GM19023 (cell line): Measurements from ENCODE around the gene ESF1.

Source experiments
- ATAC-seq: cut with Tn5 transposase; IDR thresholded peaks from one replicate; pipeline ENCODE4 v1.9.1; 2021; ENCODE audit warnings: mild to moderate bottlenecking, moderate library complexity; ENCODE audit not compliant: unreplicated experiment

Gene ESF1

DNA sequence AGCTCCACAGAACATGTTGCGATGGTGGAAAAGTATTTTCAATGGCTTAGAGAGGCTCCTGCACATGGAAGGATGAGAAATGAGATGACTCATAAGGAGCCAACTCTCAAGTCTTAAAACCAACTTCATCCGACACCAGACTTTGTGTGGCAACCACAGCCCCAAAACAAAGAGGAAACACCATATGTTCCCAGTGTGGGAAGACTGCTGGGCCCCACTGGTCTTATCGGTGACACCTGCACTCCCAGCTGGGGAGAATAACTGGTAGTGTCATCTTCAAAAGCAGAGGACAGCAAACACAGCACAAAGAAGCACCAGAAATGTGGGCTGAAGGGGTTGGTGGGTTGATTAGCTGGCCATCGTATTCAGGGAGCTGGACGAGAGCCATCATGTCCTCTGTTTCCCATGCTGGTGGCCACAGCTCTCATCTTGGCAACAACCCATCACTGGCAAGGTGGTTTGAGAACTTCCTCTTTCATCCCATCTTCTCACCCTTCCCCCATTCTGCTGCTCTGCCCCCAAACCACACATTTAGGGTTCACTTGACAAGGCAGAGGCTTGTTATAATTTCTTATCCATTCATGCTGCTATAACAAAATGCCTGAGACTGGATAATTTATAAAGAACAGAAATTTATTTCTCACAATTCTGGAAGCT, 100.0 kb downstream of the ESF1 start:
- ATAC-seq, result peak; percentile 54

DNA sequence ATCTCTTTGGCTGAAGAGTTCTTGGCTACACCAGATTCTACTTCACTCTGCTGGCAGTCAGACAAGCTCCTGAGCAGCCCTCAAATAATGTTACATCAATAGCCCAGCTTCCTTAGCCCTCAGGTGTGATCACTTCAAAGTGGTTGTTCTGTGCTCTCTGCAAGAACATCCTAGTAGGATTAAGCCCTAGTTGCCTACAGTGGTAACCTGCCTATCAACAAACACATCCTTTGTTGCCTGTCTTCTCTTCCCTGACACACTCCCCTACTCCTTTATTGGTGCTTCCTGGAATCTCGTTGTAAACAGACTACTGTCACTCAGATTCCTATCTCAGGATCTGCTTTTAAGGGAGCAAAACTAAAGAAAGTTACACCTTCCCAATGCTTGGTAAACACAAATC, 100.9 kb downstream of the ESF1 start:
- no peak for ATAC-seq

DNA sequence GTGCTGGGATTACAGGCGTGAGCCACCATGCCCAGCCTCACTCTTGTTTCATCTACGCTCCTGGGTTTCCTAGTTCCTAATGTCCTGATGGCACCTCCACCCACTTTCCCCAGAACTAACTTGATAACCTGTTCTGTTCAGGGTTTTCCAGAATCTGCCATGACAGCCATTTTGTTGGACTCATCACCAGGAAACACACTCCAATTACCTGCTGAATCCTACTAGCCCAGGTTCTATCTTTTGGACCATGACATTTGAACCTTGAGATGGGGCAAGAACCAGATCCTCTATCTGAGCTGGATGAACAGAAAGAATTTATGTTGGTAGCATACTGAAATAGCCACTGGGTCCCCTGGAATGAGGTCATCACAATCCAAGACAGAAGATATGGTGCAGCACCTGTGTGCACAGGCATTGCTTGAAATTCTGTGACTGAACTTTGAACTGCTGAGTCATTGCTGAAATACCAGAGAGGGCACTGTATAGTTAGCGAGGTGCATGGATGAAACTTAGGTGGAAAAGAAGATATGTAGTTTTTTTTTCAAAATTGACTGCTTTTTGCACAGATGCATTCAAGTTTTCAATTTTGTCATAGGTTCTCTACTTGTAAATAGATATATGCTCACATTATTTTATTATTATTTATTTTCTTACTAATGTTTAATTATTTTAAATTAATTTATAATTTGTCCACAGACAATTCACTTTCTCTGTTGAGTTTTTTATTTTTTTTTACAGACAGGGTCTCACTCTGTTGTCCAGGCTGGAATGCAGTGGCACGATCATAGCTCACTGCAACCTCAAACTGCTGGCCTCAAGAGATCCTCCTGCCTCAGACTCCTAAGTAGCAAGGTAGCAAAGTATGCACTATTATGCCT, 103.2 kb downstream of the ESF1 start:
- peak; percentile 91 for ATAC-seq

DNA sequence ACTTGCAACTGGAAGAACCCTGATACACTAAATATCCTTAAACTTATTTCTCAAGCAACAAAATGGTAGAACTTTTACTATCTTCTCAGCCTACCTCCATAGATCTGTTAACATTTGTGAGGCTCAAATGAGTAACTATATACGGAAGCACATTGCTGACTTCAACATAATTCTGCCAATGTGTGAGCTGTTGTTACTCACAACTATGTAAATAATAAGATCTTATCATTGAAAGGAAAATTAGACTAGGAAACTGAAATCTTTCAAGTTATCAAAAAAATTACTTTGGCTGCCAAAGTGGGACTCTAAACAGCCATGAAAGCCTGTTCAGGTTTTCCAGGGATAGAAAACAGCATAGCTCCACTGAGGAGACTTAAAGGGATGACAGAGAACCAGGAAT, 105.8 kb downstream of the ESF1 start:
- ATAC-seq, result no peak

DNA sequence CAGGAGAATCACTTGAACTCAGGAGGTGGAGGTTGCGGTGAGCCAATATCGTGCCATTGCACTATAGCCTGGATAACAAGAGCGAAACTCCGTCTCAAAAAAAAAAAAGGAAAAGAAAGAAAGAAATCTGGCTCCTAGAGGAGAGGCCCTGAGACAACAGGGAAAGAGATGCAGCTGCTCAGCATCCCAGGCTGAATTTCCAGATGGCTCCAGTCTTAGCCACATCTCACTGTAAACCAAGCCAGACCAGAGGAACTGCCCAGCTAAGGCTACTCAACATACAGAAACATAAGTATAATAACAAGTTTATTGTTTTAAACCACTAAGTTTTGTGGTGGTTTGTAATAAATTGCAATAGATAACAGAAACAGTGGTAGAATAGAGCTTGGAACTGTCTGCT, 107.5 kb downstream of the ESF1 start:
- no peak for ATAC-seq

DNA sequence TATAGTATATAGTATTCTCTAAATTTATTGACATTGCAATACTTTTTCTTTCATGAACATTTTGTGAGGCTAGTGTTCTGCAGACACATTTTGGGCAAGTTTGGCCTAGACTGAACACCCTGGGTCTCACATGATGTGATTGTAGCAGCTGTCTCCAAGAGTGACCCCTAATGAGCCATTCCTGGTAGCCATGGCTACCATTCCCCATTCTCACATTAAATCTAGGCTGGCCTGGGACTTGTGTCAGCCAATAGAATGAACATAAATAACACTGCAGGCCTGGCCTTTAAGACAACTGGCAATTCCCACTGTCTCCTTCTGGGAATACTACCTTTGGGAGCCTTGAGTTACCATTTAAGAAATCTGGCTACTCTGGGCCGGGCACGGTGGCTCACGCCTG, 108.0 kb downstream of the ESF1 start:
- no peak for ATAC-seq

DNA sequence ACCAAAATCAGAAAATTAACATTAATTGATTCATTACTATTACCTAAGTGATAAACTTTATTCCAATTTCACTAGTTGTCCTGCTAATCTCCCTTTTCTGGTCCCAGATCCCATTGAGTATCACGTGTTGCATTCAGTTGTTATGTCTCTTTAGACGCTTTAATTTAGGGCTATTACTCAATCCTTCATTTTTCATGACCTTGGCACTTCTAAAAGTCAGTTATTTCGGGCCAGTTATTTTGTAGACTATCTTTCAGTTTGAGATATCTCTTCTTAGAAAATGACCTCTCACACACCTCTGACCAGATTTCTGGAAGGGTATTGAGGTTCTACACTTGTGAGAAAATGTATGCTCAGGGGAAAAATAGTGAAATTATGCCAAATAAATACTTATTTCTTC, 112.0 kb downstream of the ESF1 start:
- no peak for ATAC-seq

DNA sequence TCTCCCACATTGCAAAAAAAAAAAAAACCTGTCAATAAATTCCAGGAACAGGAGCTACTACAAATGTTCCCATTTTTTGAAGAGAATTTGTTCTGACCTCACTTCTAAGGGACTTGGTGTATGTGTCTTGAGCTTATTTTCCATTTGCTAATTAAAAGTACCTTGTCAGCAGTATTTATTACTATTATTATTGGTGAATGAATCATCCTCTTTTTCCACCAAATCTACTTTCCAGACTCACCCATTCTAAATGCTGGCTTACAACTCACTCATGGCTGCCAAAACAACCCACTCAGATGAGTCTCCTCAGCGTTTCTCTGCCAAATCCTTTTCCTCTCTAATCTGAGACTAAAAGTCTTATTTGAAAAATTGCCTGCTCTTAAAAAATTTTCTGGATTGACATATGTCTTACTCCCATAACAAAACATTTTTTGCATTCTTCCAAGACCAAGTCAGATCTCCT, 112.8 kb downstream of the ESF1 start:
- ATAC-seq, result no peak

DNA sequence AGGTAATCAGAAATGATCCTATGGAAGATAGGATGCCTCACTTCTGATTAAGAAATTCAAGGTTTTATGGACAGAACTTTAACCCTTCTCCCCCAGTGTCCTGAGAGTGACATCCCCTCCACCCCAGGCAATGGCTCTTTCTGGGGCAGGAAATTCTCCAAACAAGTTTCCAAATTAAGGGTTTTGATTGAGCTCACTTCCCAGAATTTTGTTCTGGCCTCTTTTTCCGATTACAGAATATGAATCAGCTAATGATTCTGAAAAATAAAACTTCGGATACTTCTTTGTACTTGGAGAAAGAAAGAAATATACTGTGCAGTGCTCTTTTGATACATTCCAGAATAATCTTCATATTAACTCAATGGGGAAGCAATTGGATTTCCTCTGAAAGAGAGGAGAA, 113.2 kb downstream of the ESF1 start:
- ATAC-seq, result no peak

DNA sequence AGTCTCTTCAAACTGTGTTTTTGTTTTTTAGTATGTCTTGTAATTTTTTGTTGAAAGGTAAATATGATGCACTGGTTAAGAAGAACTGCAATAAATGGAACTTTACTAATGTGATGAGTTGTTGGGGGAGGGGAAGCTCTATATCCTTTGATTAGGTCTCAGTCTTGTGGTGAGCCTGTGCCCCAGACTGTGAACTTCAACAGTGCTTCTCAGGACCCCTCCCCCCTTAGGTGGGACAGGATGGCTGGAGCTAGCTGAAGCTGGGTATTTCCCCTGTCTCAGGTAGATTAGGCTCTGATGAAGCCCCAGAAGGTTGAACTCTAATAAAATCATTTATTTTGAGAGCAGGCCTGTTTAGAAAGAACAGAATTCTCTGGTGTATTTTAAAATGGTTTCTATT, 114.6 kb downstream of the ESF1 start:
- no peak for ATAC-seq

DNA sequence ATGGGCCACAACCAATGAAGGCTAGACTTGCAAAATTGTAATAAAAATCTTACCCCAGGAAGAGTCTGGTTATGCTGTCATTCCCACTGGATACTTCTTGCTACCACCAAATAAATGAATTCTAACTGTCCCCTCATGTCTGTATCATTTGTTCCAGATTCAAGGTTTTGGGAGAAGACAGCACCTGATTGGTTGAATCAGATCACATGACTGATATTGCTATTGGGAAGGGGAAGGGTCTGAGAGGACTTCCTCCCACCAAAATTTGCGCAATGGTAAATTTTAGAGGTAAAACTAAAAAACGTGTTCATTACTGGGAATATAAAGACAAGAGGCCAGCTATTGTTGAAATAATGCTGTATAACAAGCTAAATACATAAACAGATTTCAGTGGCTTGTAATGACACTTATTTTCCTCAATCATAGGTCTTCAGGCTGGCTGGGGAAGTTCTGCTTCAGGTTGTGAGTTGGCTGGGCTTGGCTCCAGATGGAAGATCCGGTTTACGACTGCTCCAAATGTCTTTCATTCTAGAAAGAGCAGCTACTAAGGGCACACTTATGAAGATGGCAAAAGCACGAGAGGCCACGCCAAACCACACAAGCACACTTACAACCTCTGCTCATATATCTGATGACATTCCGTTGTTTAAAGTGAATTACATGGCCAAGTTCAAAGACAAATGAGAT, 118.9 kb downstream of the ESF1 start:
- ATAC-seq, result no peak
